Spleen (tissue), 7 donors: ENCODE results near the gene PADI2.

Experiments used
- CTCF ChIP-seq, 11 experiments: fragments of 200-600 bp in 7 of 11; fragments of 450-650 bp in 4 of 11; sonication (generic) in 4 of 11; IDR thresholded peaks in 8 of 11; conservative IDR thresholded peaks in 3 of 11; 1 replicate in 7 of 11; 2 replicates in 4 of 11; pipeline versions ENCODE4 v1.4.0 to v1.8.0; 2016 to 2021; ENCODE audit warnings: antibody characterized with exemption in 11 of 11, inconsistent platforms in 4 of 11, mild to moderate bottlenecking in 1 of 11
- POLR2A ChIP-seq, 3 donors: fragments of 450-650 bp; IDR thresholded peaks; one replicate each; pipeline ENCODE4 v1.5.1; 2017; ENCODE audit warnings: antibody characterized with exemption in 3 of 3, mild to moderate bottlenecking in 1 of 3
- donor health status: DM: no; HTN: no; CAD: no; lungs with moderate emphysema.
- donor health status: DM: no; HTN: no; CAD: no.
- donor health status: DM: no; HTN: no; CAD: no.

GRCh38 chr1:17021896-17022295 lies 97.4 kb downstream of the PADI2 start:
- TF ChIP-seq CTCF (IDR thresholded peaks at IDR 0.05 in 8 of 11, conservative IDR thresholded peaks at IDR 0.05 in 3 of 11) (no peak), POLR2A (IDR thresholded peaks at IDR 0.05) (no peak)
